Body of pancreas (tissue), 4 donors: Measurements from ENCODE around the gene TOP3B.

Source experiments
- POLR2A ChIP-seq, 3 donors: fragments of 450-650 bp; IDR thresholded peaks; one replicate each; pipeline ENCODE4 v1.6.1; 2016; ENCODE audit warnings: antibody characterized with exemption in 3 of 3, mild to moderate bottlenecking in 2 of 3
- TF ChIP-seq, protein P1 (sequence below), 7 experiments: fragments of 450-650 bp in 4 of 7; fragments of 200-600 bp in 3 of 7; sonication (generic) in 3 of 7; IDR thresholded peaks; one replicate each; pipeline ENCODE4 v1.5.1; 2016 to 2019; ENCODE audit warnings: antibody characterized with exemption in 7 of 7

DNA sequence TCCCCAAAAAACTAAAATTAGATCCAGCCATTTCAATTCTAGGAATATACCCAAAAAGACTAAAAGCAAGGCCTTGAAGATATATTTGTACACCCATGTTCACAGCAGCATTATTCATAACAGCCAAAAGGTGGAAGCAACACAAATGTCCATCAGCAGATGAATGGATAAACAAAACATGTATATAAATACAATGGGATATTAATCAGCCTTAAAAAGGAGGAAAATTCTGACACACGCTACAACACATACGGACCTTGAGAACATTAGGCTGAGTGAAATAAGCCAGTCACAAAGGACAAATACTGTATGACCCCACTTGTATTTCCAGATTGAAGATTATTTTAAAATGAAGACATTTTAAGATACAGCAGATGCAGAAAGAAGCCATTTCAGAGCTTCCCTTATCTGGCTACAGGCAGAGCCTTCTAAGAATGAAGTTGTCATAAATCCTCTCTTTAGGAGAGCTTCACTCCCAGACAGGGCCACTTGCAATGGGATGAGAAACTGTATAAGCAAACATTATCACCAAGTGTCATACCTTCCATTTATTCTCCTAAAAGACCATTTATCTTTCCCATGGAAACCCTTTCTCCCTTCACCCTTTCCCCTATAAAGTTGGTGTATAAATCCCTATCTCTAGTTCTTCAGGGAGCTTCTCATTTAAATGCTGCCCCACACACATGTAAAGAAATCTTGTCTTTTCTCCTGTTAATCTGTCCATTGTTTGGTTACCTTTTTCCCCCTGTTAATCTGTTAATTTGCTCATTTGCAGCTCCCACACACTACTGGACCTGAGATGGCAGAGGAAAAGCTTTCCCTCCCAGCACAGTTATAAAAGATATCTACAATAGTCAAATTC is 19.3 kb upstream of the TOP3B start:
- TF ChIP-seq, protein P1, sequence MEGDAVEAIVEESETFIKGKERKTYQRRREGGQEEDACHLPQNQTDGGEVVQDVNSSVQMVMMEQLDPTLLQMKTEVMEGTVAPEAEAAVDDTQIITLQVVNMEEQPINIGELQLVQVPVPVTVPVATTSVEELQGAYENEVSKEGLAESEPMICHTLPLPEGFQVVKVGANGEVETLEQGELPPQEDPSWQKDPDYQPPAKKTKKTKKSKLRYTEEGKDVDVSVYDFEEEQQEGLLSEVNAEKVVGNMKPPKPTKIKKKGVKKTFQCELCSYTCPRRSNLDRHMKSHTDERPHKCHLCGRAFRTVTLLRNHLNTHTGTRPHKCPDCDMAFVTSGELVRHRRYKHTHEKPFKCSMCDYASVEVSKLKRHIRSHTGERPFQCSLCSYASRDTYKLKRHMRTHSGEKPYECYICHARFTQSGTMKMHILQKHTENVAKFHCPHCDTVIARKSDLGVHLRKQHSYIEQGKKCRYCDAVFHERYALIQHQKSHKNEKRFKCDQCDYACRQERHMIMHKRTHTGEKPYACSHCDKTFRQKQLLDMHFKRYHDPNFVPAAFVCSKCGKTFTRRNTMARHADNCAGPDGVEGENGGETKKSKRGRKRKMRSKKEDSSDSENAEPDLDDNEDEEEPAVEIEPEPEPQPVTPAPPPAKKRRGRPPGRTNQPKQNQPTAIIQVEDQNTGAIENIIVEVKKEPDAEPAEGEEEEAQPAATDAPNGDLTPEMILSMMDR (IDR thresholded peaks at IDR 0.05): no peak
- no peak for TF ChIP-seq POLR2A (IDR thresholded peaks at IDR 0.05)
